Uterus (tissue), 4 donors: ENCODE data around the gene CDK15. TPM values are rescaled to one million over a fixed set of nuclear protein-coding genes. Genes with fewer than 3 reads are reported as not detected.
"Not testable (repeated sequence)": the region's sequence is repeated elsewhere in the genome, so short reads cannot be mapped to it uniquely, and the experiment has no call there.

Source experiments
- DNase-seq, 2 donors: peaks; one replicate each; pipeline ENCODE4 v3.0.0-alpha.2; 2019 to 2020
- H3K27ac ChIP-seq, 2 donors: fragments of 200-600 bp; sonication (generic); 1 replicate in 1 of 2; 2 replicates in 1 of 2; pipeline ENCODE4 v1.5.1; 2016 to 2018
- H3K27me3 ChIP-seq, 2 donors: fragments of 200-600 bp; sonication (generic); one replicate each; pipeline ENCODE4 v1.5.1; 2018 to 2019; ENCODE audit warnings: control low read depth in 1 of 2
- H3K36me3 ChIP-seq, 2 donors: fragments of 200-600 bp; sonication (generic); one replicate each; pipeline ENCODE4 v1.5.1; 2019; ENCODE audit warnings: control low read depth in 1 of 2
- H3K4me1 ChIP-seq, 2 donors: fragments of 200-600 bp; sonication (generic); one replicate each; pipeline ENCODE4 v1.5.1; 2018 to 2019; ENCODE audit warnings: control low read depth in 1 of 2
- H3K4me3 ChIP-seq, 2 donors: fragments of 200-600 bp; sonication (generic); 1 replicate in 1 of 2; 2 replicates in 1 of 2; pipeline ENCODE4 v1.5.1; 2018 to 2019; ENCODE audit warnings: mild to moderate bottlenecking in 1 of 2
- H3K9me3 ChIP-seq, 2 donors: fragments of 200-600 bp; sonication (generic); one replicate each; pipeline ENCODE4 v1.5.1; 2019; ENCODE audit warnings: control low read depth in 1 of 2
- CTCF ChIP-seq, 4 experiments: fragments of 200-600 bp in 2 of 4; fragments of 450-650 bp in 2 of 4; sonication (generic) in 2 of 4; IDR thresholded peaks; one replicate each; pipeline ENCODE4 v1.5.1; 2016 to 2019; ENCODE audit warnings: antibody characterized with exemption in 4 of 4, mild to moderate bottlenecking in 2 of 4, moderate library complexity in 1 of 4
- POLR2A ChIP-seq, 2 donors: fragments of 450-650 bp; IDR thresholded peaks; one replicate each; pipeline ENCODE4 v1.6.1; 2016; ENCODE audit warnings: antibody characterized with exemption in 2 of 2, mild to moderate bottlenecking in 1 of 2, moderate library complexity in 1 of 2
- intact Hi-C: fragments of 100-400 bp; cut with DNase I; formaldehyde crosslinking; loops from one replicate; pipeline ENCODE4 v1.15.1; 2023; ENCODE audit warnings: low total_unique reads
- total RNA-seq, 4 donors: library from RNA; depleted of rRNA in 3 of 4; stranded (reverse); fragments of >200 nt in 3 of 4; gene quantifications; one replicate each; pipeline versions ENCODE4 v1.1.0 to v1.2.4, GENCODE V29; 2014 to 2023
- donor health status: DM: yes; HTN: yes; CAD: no.

CDK15 gene
- total RNA-seq, 4 donors from 2014 or later, result 0.55 to 6.9 (median 0.88) TPM; not detected in 1

GRCh38 chr2:201795607-201796477 lies 10.5 kb upstream of the CDK15 start:
- intact Hi-C loops, result loop anchor here (10.0 kb wide), 1 partner anchor 379 kb away; no protein-coding TSS in a partner anchor
- Histone ChIP-seq H3K4me1 (no peaks in the 10 kb centered on the region), H3K9me3 (no peaks in the 10 kb centered on the region), H3K27me3 (no peaks in the 10 kb centered on the region), H3K27ac (no peak overlapping the region), H3K36me3 (no peaks in the 10 kb centered on the region), H3K4me3 (no peak overlapping the region)
- no peak for DNase-seq
- TF ChIP-seq CTCF (IDR thresholded peaks at IDR 0.05) (peak; percentile 42 to 63 (median 52)), POLR2A (IDR thresholded peaks at IDR 0.05) (no peak)

GRCh38 chr2:201796478-201796865 lies 9.9 kb upstream of the CDK15 start:
- Histone ChIP-seq H3K4me3 (no peak overlapping the region), H3K36me3 (no peaks in the 10 kb centered on the region), H3K27ac (no peak overlapping the region), H3K9me3 (no peaks in the 10 kb centered on the region), H3K4me1 (no peaks in the 10 kb centered on the region), H3K27me3 (no peaks in the 10 kb centered on the region)
- intact Hi-C loops, result loop anchor here (10.0 kb wide), 1 partner anchor 378 kb away; no protein-coding TSS in a partner anchor
- DNase-seq, result no peak
- TF ChIP-seq POLR2A (IDR thresholded peaks at IDR 0.05), result no peak
- no peak for TF ChIP-seq CTCF (IDR thresholded peaks at IDR 0.05)

GRCh38 chr2:201797175-201797840 lies 9.0 kb upstream of the CDK15 start:
- Histone ChIP-seq H3K27me3 (no peaks in the 10 kb centered on the region), H3K27ac (no peak overlapping the region), H3K4me3 (no peak overlapping the region), H3K4me1 (no peaks in the 10 kb centered on the region), H3K9me3 (no peaks in the 10 kb centered on the region), H3K36me3 (no peaks in the 10 kb centered on the region)
- DNase-seq, result no peak
- intact Hi-C loops, result loop anchor here (10.0 kb wide), 1 partner anchor 377 kb away; no protein-coding TSS in a partner anchor
- TF ChIP-seq POLR2A (IDR thresholded peaks at IDR 0.05) (no peak), CTCF (IDR thresholded peaks at IDR 0.05) (no peak)

- no peak for TF ChIP-seq POLR2A (IDR thresholded peaks at IDR 0.05)
- no peak for TF ChIP-seq CTCF (IDR thresholded peaks at IDR 0.05)
- H3K4me1 ChIP-seq, result no peaks in the 10 kb centered on the region
- H3K9me3 ChIP-seq, result no peaks in the 10 kb centered on the region
- no peaks in the 10 kb centered on the region for H3K36me3 ChIP-seq
- intact Hi-C loops, result loop anchor here (10.0 kb wide), 1 partner anchor 376 kb away; no protein-coding TSS in a partner anchor
- DNase-seq, result no peak
- H3K27ac ChIP-seq, result no peak overlapping the region
- no peaks in the 10 kb centered on the region for H3K27me3 ChIP-seq
- H3K4me3 ChIP-seq, result no peak overlapping the region
Measured at GRCh38 chr2:201798252-201798913, 8.0 kb upstream of the CDK15 start.

GRCh38 chr2:201798914-201799285 lies 7.4 kb upstream of the CDK15 start:
- intact Hi-C loops, result loop anchor here (10.0 kb wide), 1 partner anchor 376 kb away; no protein-coding TSS in a partner anchor

More at GRCh38 chr2:201798914-201799285, 7.4 kb upstream of the CDK15 start:
- not testable (repeated sequence) for H3K4me3 ChIP-seq, H3K27ac ChIP-seq, H3K9me3 ChIP-seq, H3K4me1 ChIP-seq, H3K36me3 ChIP-seq, H3K27me3 ChIP-seq, DNase-seq
